ENCODE data around the gene DNAH10. TPM values are rescaled to one million over a fixed set of nuclear protein-coding genes. Genes with fewer than 3 reads are reported as not detected.

The DNAH10 gene
- total RNA-seq, 1 experiment from 2014 or later = 0.17 TPM

GRCh38 chr12:123731596-123731995 is 30.5 kb upstream of the DNAH10 start:
- no peak overlapping the region for H2BK120ac ChIP-seq (ENCODE audit: low read depth, low read length, poor library complexity, severe bottlenecking)
- H3K27ac ChIP-seq (ENCODE audit: insufficient read length, low read depth, low read length) = no peak overlapping the region
- H2AFZ ChIP-seq (ENCODE audit: low read length) = no peak overlapping the region
- H4K91ac ChIP-seq (ENCODE audit: insufficient read length, low read depth, low read length) = no peak overlapping the region
- no peak for DNase-seq
- Mint-ChIP-seq H3K9me3 (no peaks in the 10 kb centered on the region), H3K27ac (peak overlapping the region in 1 of 3 experiments; percentile 78; a peak in 1 of 7 replicates), H3K4me1 (no peaks in the 10 kb centered on the region), H3K36me3 (ENCODE audit: insufficient read depth in 1 of 3, low read depth in 3 of 3) (peaks cover 72 to 94% (median 88%) of the 10 kb centered on the region in 3 experiments; a peak in 6 of 7 replicates), H3K27me3 (ENCODE audit: low read depth) (no peaks in the 10 kb centered on the region), H3K4me3 (no peak overlapping the region)
- H4K20me1 ChIP-seq (ENCODE audit: control insufficient read depth, insufficient read depth, insufficient read length) = no peaks in the 10 kb centered on the region
- no peaks in the 10 kb centered on the region for H3K9me3 ChIP-seq (ENCODE audit: control insufficient read depth, low read depth, low read length)
- no peak overlapping the region for H2BK15ac ChIP-seq (ENCODE audit: low read depth, low read length)
- no peak overlapping the region for H2BK20ac ChIP-seq (ENCODE audit: low read depth, low read length, poor library complexity, severe bottlenecking)
- H2AK5ac ChIP-seq (ENCODE audit: insufficient read length, low read length) = no peak overlapping the region
- H2BK12ac ChIP-seq (ENCODE audit: insufficient read length, low read depth, low read length) = no peak overlapping the region
- no peak overlapping the region for H3K9ac ChIP-seq (ENCODE audit: extremely low read depth, insufficient read length, low read length)
- no peak overlapping the region for H3K23ac ChIP-seq (ENCODE audit: insufficient read length, low read depth, low read length)
- no peak overlapping the region for H3K14ac ChIP-seq (ENCODE audit: insufficient read depth, low read length)
- H4K8ac ChIP-seq (replicated peaks; ENCODE audit: insufficient read length, low read depth, low read length) = no peak overlapping the region
- no peak overlapping the region for H3K4me2 ChIP-seq (ENCODE audit: insufficient read depth, insufficient read length, low read length)
- no peak for TF ChIP-seq CTCF (conservative IDR thresholded peaks at IDR 0.05)
- no peak overlapping the region for H4K5ac ChIP-seq (ENCODE audit: insufficient read length, low read depth, low read length)
- no CpG with 5 or more reads among the region's 2 CpGs for WGBS (ENCODE audit: extremely low coverage, insufficient read length, low lambda C conversion rate)
- no peak overlapping the region for H3T11ph ChIP-seq (ENCODE audit: low read length)
- no peaks in the 10 kb centered on the region for H3K79me1 ChIP-seq (ENCODE audit: insufficient read depth, low read depth, low read length, poor library complexity, severe bottlenecking)
- no peak overlapping the region for H3K56ac ChIP-seq (ENCODE audit: insufficient read length, low read depth, low read length)
- H3K27me3 ChIP-seq (ENCODE audit: insufficient read depth, low read length) = no peaks in the 10 kb centered on the region
- no peaks in the 10 kb centered on the region for H3K79me2 ChIP-seq (ENCODE audit: insufficient read depth, low read length)
- H2BK5ac ChIP-seq (ENCODE audit: insufficient read length, low read length) = no peak overlapping the region
- no peak overlapping the region for H3K18ac ChIP-seq (ENCODE audit: insufficient read length, low read depth, low read length)
- no peak overlapping the region for H3K4ac ChIP-seq (ENCODE audit: low read depth, low read length)
- no peaks in the 10 kb centered on the region for H3K23me2 ChIP-seq (ENCODE audit: insufficient read length, low read depth, low read length, poor library complexity, severe bottlenecking)
- no peaks in the 10 kb centered on the region for H3K4me1 ChIP-seq (ENCODE audit: insufficient read depth, low read length)

Measured in H9 (cell line).